ENCODE measurements around the gene PMEL.
"Not testable (repeated sequence)": the region's sequence is repeated elsewhere in the genome, so short reads cannot be mapped to it uniquely, and the experiment has no call there.

Gene PMEL

GRCh38 chr12:55995366-55995765 is 29.5 kb upstream of the PMEL start:
- TF ChIP-seq, protein P1, sequence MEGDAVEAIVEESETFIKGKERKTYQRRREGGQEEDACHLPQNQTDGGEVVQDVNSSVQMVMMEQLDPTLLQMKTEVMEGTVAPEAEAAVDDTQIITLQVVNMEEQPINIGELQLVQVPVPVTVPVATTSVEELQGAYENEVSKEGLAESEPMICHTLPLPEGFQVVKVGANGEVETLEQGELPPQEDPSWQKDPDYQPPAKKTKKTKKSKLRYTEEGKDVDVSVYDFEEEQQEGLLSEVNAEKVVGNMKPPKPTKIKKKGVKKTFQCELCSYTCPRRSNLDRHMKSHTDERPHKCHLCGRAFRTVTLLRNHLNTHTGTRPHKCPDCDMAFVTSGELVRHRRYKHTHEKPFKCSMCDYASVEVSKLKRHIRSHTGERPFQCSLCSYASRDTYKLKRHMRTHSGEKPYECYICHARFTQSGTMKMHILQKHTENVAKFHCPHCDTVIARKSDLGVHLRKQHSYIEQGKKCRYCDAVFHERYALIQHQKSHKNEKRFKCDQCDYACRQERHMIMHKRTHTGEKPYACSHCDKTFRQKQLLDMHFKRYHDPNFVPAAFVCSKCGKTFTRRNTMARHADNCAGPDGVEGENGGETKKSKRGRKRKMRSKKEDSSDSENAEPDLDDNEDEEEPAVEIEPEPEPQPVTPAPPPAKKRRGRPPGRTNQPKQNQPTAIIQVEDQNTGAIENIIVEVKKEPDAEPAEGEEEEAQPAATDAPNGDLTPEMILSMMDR (IDR thresholded peaks at IDR 0.05; ENCODE audit: low read length), result no peak
- TF ChIP-seq EZH2 (optimal IDR thresholded peaks at IDR 0.05; ENCODE audit: low read depth, low read length) (no peak), EZH2phosphoT487 (IDR thresholded peaks at IDR 0.05; ENCODE audit: low read length) (no peak)
- Histone ChIP-seq H3K4me3 (ENCODE audit: low read length) (no peak overlapping the region), H3F3A (ENCODE audit: insufficient read depth, low read length) (peaks cover 9% of the 10 kb centered on the region; the same call in 1 of the 2 replicates), H3K9me2 (replicated peaks; ENCODE audit: insufficient read depth, low read length) (no peaks in the 10 kb centered on the region), H3K9ac (ENCODE audit: low read length) (no peak overlapping the region), H3K36me3 (replicated peaks; ENCODE audit: insufficient read depth, low read length) (peaks cover 4% of the 10 kb centered on the region; the same call in 1 of the 2 replicates), H3K27ac (ENCODE audit: low read length) (no peak overlapping the region), H3K27me3 (replicated peaks; ENCODE audit: insufficient read depth, low read length) (no peaks in the 10 kb centered on the region), H4K20me1 (ENCODE audit: insufficient read depth, low read length) (no peaks in the 10 kb centered on the region), H3K4me2 (ENCODE audit: low read depth, low read length) (no peak overlapping the region), H3K79me2 (ENCODE audit: low read length) (no peaks in the 10 kb centered on the region), H2AFZ (ENCODE audit: low read length) (no peak overlapping the region), H3K4me1 (ENCODE audit: low read length) (0 out of 2 replicates have a peak, but pooled peaks cover 4% of the 10 kb centered on the region), H3K9me3 (replicated peaks; ENCODE audit: insufficient read depth, low read length) (no peaks in the 10 kb centered on the region)
- no peak for DNase-seq

DNA sequence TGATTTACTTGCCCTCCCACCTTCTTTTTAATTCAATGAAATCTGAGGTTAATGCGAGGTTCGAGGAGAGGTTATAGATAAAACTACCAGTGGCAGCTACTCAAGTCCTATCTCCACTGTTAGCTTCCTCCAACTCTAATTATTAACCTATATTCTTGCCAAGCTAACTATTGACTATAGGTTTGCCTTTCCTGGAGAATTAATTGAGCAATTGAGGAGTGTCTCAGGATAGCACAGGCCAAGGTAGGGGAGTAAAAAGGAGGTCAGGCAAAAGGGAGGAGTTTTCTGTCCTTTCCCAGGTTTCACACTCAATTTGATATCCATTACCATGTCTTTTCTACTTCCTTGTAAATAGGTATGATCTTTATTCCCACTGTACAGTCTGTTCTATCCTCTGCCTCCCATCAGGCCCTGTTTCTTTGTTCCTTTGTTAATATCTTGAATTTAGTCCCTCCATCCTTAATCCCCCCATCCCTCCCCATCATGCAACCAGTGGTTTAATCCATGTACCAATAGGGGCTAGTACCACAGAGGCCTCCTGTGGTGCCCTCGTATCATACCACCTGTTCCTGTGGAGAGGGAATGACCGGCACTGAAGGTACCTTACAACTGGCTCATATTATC is 27.5 kb upstream of the PMEL start:
- TF ChIP-seq, protein P1 (IDR thresholded peaks at IDR 0.05; ENCODE audit: low read length), result no peak
- H3K4me2 ChIP-seq (ENCODE audit: low read depth, low read length), result no peak overlapping the region
- no peaks in the 10 kb centered on the region for H4K20me1 ChIP-seq (ENCODE audit: insufficient read depth, low read length)
- H3K4me3 ChIP-seq (ENCODE audit: low read length), result no peak overlapping the region
- H2AFZ ChIP-seq (ENCODE audit: low read length), result no peak overlapping the region
- peaks cover 4% of the 10 kb centered on the region; the same call in 1 of the 2 replicates for H3K36me3 ChIP-seq (replicated peaks; ENCODE audit: insufficient read depth, low read length)
- peaks cover 9% of the 10 kb centered on the region; the same call in 1 of the 2 replicates for H3F3A ChIP-seq (ENCODE audit: insufficient read depth, low read length)
- no peaks in the 10 kb centered on the region for H3K27me3 ChIP-seq (replicated peaks; ENCODE audit: insufficient read depth, low read length)
- no peak overlapping the region for H3K27ac ChIP-seq (ENCODE audit: low read length)
- no peaks in the 10 kb centered on the region for H3K9me3 ChIP-seq (replicated peaks; ENCODE audit: insufficient read depth, low read length)
- H3K9me2 ChIP-seq (replicated peaks; ENCODE audit: insufficient read depth, low read length), result no peaks in the 10 kb centered on the region
- H3K9ac ChIP-seq (ENCODE audit: low read length), result no peak overlapping the region
- DNase-seq, result no peak
- 0 out of 2 replicates have a peak, but pooled peaks cover 4% of the 10 kb centered on the region for H3K4me1 ChIP-seq (ENCODE audit: low read length)
- H3K79me2 ChIP-seq (ENCODE audit: low read length), result no peaks in the 10 kb centered on the region

GRCh38 chr12:55991110-55991509 is 25.3 kb upstream of the PMEL start:
- Histone ChIP-seq H3K4me3 (ENCODE audit: low read length) (no peak overlapping the region), H3K4me1 (ENCODE audit: low read length) (no peaks in the 10 kb centered on the region), H3K27me3 (replicated peaks; ENCODE audit: insufficient read depth, low read length) (no peaks in the 10 kb centered on the region), H3K36me3 (replicated peaks; ENCODE audit: insufficient read depth, low read length) (peaks cover 4% of the 10 kb centered on the region; the same call in 1 of the 2 replicates), H3F3A (ENCODE audit: insufficient read depth, low read length) (peaks cover 4% of the 10 kb centered on the region; the same call in 1 of the 2 replicates), H3K4me2 (ENCODE audit: low read depth, low read length) (no peak overlapping the region), H3K9me3 (replicated peaks; ENCODE audit: insufficient read depth, low read length) (no peaks in the 10 kb centered on the region), H3K79me2 (ENCODE audit: low read length) (no peaks in the 10 kb centered on the region), H3K27ac (ENCODE audit: low read length) (no peak overlapping the region), H2AFZ (ENCODE audit: low read length) (no peak overlapping the region), H4K20me1 (ENCODE audit: insufficient read depth, low read length) (no peaks in the 10 kb centered on the region), H3K9ac (ENCODE audit: low read length) (no peak overlapping the region), H3K9me2 (replicated peaks; ENCODE audit: insufficient read depth, low read length) (no peaks in the 10 kb centered on the region)
- TF ChIP-seq EZH2 (optimal IDR thresholded peaks at IDR 0.05; ENCODE audit: low read depth, low read length) (no peak), EZH2phosphoT487 (IDR thresholded peaks at IDR 0.05; ENCODE audit: low read length) (no peak)
- TF ChIP-seq, protein P1 (IDR thresholded peaks at IDR 0.05; ENCODE audit: low read length), result no peak
- no peak for DNase-seq

DNA sequence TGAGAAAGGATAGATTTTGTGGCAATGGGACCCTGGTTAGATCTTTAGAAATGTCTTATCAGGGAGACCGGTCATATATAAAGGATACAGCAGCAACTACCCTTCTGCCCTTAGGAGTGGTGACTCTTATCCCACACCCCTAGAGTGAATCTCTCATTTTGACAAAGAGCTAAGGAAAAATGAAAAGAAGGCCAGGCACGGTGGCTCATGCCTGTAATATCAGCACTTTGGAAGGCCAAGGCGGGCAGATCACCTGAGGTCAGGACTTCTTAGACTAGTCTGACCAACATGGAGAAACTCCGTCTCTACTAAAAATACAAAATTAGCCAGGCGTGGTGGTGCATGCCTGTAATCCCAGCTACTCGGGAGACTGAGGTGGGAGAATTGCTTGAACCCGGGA is 20.1 kb upstream of the PMEL start:
- H3K9ac ChIP-seq (ENCODE audit: low read length); H3F3A ChIP-seq (ENCODE audit: insufficient read depth, low read length); H3K9me2 ChIP-seq (replicated peaks; ENCODE audit: insufficient read depth, low read length); H3K4me1 ChIP-seq (ENCODE audit: low read length); H3K27ac ChIP-seq (ENCODE audit: low read length); H3K9me3 ChIP-seq (replicated peaks; ENCODE audit: insufficient read depth, low read length); H3K27me3 ChIP-seq (replicated peaks; ENCODE audit: insufficient read depth, low read length); H3K4me2 ChIP-seq (ENCODE audit: low read depth, low read length); H3K36me3 ChIP-seq (replicated peaks; ENCODE audit: insufficient read depth, low read length); DNase-seq; H3K4me3 ChIP-seq (ENCODE audit: low read length); H3K79me2 ChIP-seq (ENCODE audit: low read length); H4K20me1 ChIP-seq (ENCODE audit: insufficient read depth, low read length); H2AFZ ChIP-seq (ENCODE audit: low read length): not testable (repeated sequence)
